Inflammatory macrophage treated with lipopolysaccharide for 1 hour (primary cell): ENCODE data around the gene HAT1.
"Not testable (repeated sequence)": the region's sequence is repeated elsewhere in the genome, so short reads cannot be mapped to it uniquely, and the experiment has no call there.

Experiments used
- DNase-seq, 2 donors: peaks; one replicate each; pipeline ENCODE4 v3.0.0-alpha.2; 2020 to 2022

The HAT1 gene

GRCh38 chr2:171983924-171984323, 61.7 kb downstream of the HAT1 start:
- not testable (repeated sequence) for DNase-seq

- DNase-seq: no peak
Measured at GRCh38 chr2:171985076-171985475, 62.8 kb downstream of the HAT1 start.

GRCh38 chr2:171986778-171987177, 64.5 kb downstream of the HAT1 start:
- no peak for DNase-seq

GRCh38 chr2:171991027-171991426, 68.8 kb downstream of the HAT1 start:
- no peak for DNase-seq

- no peak for DNase-seq
Measured at GRCh38 chr2:171995586-171995985, 73.3 kb downstream of the HAT1 start.

GRCh38 chr2:171996021-171996420, 73.8 kb downstream of the HAT1 start:
- DNase-seq: no peak

GRCh38 chr2:171997031-171997430, 74.8 kb downstream of the HAT1 start:
- DNase-seq: not testable (repeated sequence)

- DNase-seq: no peak
Measured at GRCh38 chr2:171999161-171999560, 76.9 kb downstream of the HAT1 start.

- peak; percentile 83 to 86 for DNase-seq
Measured at GRCh38 chr2:171999604-172000469, 77.6 kb downstream of the HAT1 start, which contains the start of gene METAP1D. Gene METAP1D (plus strand): TSS chr2:171999953. CDS start chr2:171999970, 17 bp downstream.

GRCh38 chr2:172000696-172001361, 78.6 kb downstream of the HAT1 start:
- DNase-seq: no peak

- no peak for DNase-seq
Measured at GRCh38 chr2:172007372-172007771, 85.1 kb downstream of the HAT1 start.

GRCh38 chr2:172009823-172010222, 87.6 kb downstream of the HAT1 start:
- DNase-seq: no peak

GRCh38 chr2:172011812-172012575, 89.7 kb downstream of the HAT1 start:
- no peak for DNase-seq

- no peak for DNase-seq
Measured at GRCh38 chr2:172012677-172013391, 90.6 kb downstream of the HAT1 start.

GRCh38 chr2:172013396-172013795, 91.1 kb downstream of the HAT1 start:
- no peak for DNase-seq

- DNase-seq: peak in 1 of 2 donors; percentile 27
Measured at GRCh38 chr2:172021074-172021931, 99.0 kb downstream of the HAT1 start.

- no peak for DNase-seq
Measured at GRCh38 chr2:172021955-172022354, 99.7 kb downstream of the HAT1 start.

GRCh38 chr2:172031536-172031935, 109.3 kb downstream of the HAT1 start:
- no peak for DNase-seq
